Ectodermal cell (in vitro differentiated cells): Measurements from ENCODE around the gene ARHGAP15.

Experiments
- H3K27ac ChIP-seq: 2 replicates; pipeline ENCODE4 v1.7.0; 2013; ENCODE audit warnings: mild to moderate bottlenecking, low read depth, low read length; ENCODE audit not compliant: insufficient read depth, poor library complexity, severe bottlenecking
- H3K27me3 ChIP-seq: 2 replicates; pipeline ENCODE4 v1.7.0; 2013; ENCODE audit warnings: mild to moderate bottlenecking, low read length; ENCODE audit not compliant: insufficient read depth, control insufficient read depth, poor library complexity, severe bottlenecking
- H3K36me3 ChIP-seq: one replicate; pipeline ENCODE4 v1.7.0; 2013; ENCODE audit warnings: low read length; ENCODE audit not compliant: control insufficient read depth, insufficient read depth
- H3K4me1 ChIP-seq: one replicate; pipeline ENCODE4 v1.7.0; 2013; ENCODE audit warnings: low read length; ENCODE audit not compliant: control insufficient read depth, insufficient read depth
- H3K4me3 ChIP-seq: 2 replicates; pipeline ENCODE4 v1.7.0; 2013; ENCODE audit warnings: low read depth, low read length, control low read depth; ENCODE audit not compliant: insufficient read depth
- H3K9me3 ChIP-seq: 2 replicates; pipeline ENCODE4 v1.7.0; 2013; ENCODE audit warnings: mild to moderate bottlenecking, low read length, moderate library complexity; ENCODE audit not compliant: control insufficient read depth
- WGBS, 2 experiments: methylation state at CpG; one replicate each; pipeline ENCODE4 v1.1.7; 2013; ENCODE audit warnings: missing lambda C conversion rate in 2 of 2; 5-methylcytosine and 5-hydroxymethylcytosine counted together

ARHGAP15 gene

DNA sequence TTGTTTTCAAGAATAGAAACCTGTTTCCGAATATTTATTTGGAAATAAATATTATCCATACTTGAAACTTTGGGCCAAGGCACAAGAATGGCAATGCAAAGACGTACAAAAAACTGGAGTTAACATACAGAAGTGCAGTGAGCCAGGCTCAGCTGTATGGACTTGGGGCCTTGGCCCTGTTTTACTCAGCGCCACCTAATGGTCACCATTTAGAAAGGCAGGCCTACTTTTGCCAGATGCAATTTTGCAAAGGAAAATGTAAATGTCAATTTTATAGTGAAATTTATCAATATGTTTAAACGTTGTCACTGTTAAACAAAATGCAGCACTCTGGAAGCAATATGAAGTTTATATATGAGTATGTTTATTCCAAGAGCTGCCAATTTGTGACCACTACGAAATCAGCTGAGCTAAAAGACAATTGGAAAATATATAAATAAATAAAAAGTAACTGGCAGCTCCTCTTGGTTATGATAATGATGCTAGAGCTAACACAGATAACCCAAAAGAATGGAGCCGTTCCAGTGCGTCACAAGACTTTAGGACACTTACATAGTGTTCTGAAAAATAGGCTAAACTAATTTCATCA, 155.0 kb downstream of the ARHGAP15 start:
- no peak overlapping the region for H3K4me3 ChIP-seq
- WGBS, 2 experiments = 34 to 45% methylated on average over 5 to 7 of the region's 7 CpGs
- H3K27me3 ChIP-seq = no peaks in the 10 kb centered on the region
- H3K4me1 ChIP-seq = no peaks in the 10 kb centered on the region
- no peaks in the 10 kb centered on the region for H3K9me3 ChIP-seq
- H3K27ac ChIP-seq = no peak overlapping the region
- no peaks in the 10 kb centered on the region for H3K36me3 ChIP-seq

DNA sequence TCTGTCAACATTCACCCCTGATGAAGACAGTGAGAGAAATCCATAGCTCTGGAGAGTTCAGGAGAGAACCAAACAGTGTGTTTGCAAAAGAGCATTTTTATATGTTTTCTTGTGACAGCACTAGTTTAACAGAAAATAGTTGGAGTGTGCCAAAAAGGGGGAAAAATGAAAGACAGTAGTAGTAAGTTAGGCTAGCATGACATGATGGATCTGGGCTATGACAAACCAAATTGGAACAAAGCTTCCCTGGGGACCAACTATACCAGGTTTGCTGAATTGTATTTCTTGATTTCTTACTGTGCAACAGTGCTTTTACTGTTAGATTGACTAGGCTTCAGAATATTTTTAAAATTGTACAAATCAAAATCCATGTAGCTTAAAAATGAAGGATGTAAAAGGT, 159.8 kb downstream of the ARHGAP15 start:
- Histone ChIP-seq H3K36me3 (no peaks in the 10 kb centered on the region), H3K27ac (no peak overlapping the region), H3K9me3 (no peaks in the 10 kb centered on the region), H3K27me3 (no peaks in the 10 kb centered on the region), H3K4me3 (no peak overlapping the region), H3K4me1 (no peaks in the 10 kb centered on the region)

GRCh38 chr2:143290221-143290620, 161.0 kb downstream of the ARHGAP15 start:
- WGBS, 2 experiments = 87 to 91% methylated on average over 4 to 5 of the region's 5 CpGs
- H3K9me3 ChIP-seq = no peaks in the 10 kb centered on the region

DNA sequence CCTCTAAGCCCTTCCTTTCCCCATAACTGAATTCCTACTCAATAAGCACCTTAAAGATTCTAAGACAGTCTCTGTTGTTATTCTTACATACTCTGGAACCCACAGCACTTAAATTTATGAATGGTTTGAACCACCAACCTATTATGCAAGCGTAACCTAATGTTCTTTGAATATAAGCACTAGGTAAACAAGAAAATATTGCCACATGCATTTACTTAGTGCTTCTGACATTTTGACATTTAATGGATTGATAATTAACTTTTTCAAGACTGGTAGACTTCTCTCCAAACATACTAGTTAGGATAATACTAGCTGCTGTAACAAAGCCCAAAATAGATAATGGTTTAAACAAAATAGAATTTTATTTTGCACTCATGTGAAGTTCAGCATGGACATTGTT, 164.8 kb downstream of the ARHGAP15 start:
- H3K9me3 ChIP-seq = no peaks in the 10 kb centered on the region
- 86% methylated on average over 1 of the region's 1 CpG; no CpG with 5 or more reads in 1 of the 2 experiments for WGBS, 2 experiments
- no peaks in the 10 kb centered on the region for H3K4me1 ChIP-seq
- no peaks in the 10 kb centered on the region for H3K36me3 ChIP-seq
- no peak overlapping the region for H3K27ac ChIP-seq
- no peaks in the 10 kb centered on the region for H3K27me3 ChIP-seq
- H3K4me3 ChIP-seq = no peak overlapping the region

More at GRCh38 chr2:143290221-143290620, 161.0 kb downstream of the ARHGAP15 start:
- Histone ChIP-seq H3K27me3 (no peaks in the 10 kb centered on the region), H3K36me3 (no peaks in the 10 kb centered on the region), H3K27ac (no peak overlapping the region), H3K4me1 (no peaks in the 10 kb centered on the region), H3K4me3 (no peak overlapping the region)

- Histone ChIP-seq H3K27ac (no peak overlapping the region), H3K27me3 (no peaks in the 10 kb centered on the region), H3K4me1 (no peaks in the 10 kb centered on the region), H3K36me3 (no peaks in the 10 kb centered on the region), H3K4me3 (no peak overlapping the region), H3K9me3 (no peaks in the 10 kb centered on the region)
- 65 to 79% methylated on average over 3 of the region's 3 CpGs for WGBS, 2 experiments
Measured at GRCh38 chr2:143296089-143296488, 166.9 kb downstream of the ARHGAP15 start.

- no peaks in the 10 kb centered on the region for H3K9me3 ChIP-seq
- no peaks in the 10 kb centered on the region for H3K36me3 ChIP-seq
- H3K27ac ChIP-seq = no peak overlapping the region
- no peaks in the 10 kb centered on the region for H3K4me1 ChIP-seq
- no peaks in the 10 kb centered on the region for H3K27me3 ChIP-seq
- no peak overlapping the region for H3K4me3 ChIP-seq
Measured at GRCh38 chr2:143297182-143297581, 168.0 kb downstream of the ARHGAP15 start.

DNA sequence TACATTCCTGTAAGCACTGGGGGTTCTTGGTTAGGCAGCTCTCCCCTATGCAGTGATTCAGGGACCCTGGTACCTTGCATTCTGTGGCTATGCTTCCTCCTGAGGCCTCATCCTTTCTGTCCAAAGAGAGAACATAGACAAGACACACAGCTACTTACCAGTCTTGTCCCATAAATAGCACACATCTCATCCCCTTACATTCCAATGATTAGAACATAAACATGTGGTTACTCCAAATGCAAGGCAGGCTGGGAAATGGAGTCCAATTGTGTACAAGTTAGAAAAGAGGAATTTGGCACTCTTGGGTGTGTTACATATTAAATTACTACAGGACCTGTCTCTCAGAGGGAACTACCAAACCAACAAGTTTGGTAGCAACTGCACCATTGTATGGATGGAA, 171.3 kb downstream of the ARHGAP15 start:
- H3K9me3 ChIP-seq = no peaks in the 10 kb centered on the region
- no peak overlapping the region for H3K27ac ChIP-seq
- H3K4me1 ChIP-seq = no peaks in the 10 kb centered on the region
- H3K4me3 ChIP-seq = no peak overlapping the region
- no peaks in the 10 kb centered on the region for H3K36me3 ChIP-seq
- no peaks in the 10 kb centered on the region for H3K27me3 ChIP-seq

GRCh38 chr2:143311426-143311825, 182.2 kb downstream of the ARHGAP15 start:
- Histone ChIP-seq H3K36me3 (no peaks in the 10 kb centered on the region), H3K4me1 (no peaks in the 10 kb centered on the region), H3K27me3 (no peaks in the 10 kb centered on the region), H3K27ac (no peak overlapping the region), H3K9me3 (no peaks in the 10 kb centered on the region), H3K4me3 (no peak overlapping the region)
- WGBS, 2 experiments = 79 to 87% methylated on average over 2 of the region's 2 CpGs

- 94 to 96% methylated on average over 3 to 4 of the region's 4 CpGs for WGBS, 2 experiments
- Histone ChIP-seq H3K27me3 (no peaks in the 10 kb centered on the region), H3K4me3 (no peak overlapping the region), H3K36me3 (no peaks in the 10 kb centered on the region), H3K9me3 (no peaks in the 10 kb centered on the region), H3K27ac (no peak overlapping the region), H3K4me1 (no peaks in the 10 kb centered on the region)
Measured at GRCh38 chr2:143312441-143312840, 183.2 kb downstream of the ARHGAP15 start.

DNA sequence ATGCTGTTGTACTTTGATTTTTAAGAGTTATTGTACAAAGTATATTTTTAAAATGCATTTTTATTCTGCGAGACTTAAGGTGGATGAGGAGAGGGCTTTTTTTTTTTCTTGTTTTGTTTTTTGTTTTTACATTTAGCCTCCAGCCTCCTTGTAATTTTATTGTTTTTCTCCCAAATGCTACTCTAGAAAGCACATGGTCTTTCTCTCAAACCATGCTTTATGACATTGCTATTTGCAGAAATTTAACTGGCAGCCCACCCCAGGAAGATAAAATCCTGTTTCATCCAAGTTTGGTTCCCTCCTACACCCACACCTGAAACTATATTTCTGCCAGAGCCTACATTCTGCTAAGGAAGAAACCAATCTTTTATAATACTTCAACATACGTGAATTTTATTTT, 184.6 kb downstream of the ARHGAP15 start:
- H3K27me3 ChIP-seq = no peaks in the 10 kb centered on the region
- no peak overlapping the region for H3K27ac ChIP-seq
- H3K4me3 ChIP-seq = no peak overlapping the region
- 100% methylated on average over 1 of the region's 2 CpGs; no CpG with 5 or more reads in 1 of the 2 experiments for WGBS, 2 experiments
- H3K9me3 ChIP-seq = no peaks in the 10 kb centered on the region
- no peaks in the 10 kb centered on the region for H3K36me3 ChIP-seq
- no peaks in the 10 kb centered on the region for H3K4me1 ChIP-seq

DNA sequence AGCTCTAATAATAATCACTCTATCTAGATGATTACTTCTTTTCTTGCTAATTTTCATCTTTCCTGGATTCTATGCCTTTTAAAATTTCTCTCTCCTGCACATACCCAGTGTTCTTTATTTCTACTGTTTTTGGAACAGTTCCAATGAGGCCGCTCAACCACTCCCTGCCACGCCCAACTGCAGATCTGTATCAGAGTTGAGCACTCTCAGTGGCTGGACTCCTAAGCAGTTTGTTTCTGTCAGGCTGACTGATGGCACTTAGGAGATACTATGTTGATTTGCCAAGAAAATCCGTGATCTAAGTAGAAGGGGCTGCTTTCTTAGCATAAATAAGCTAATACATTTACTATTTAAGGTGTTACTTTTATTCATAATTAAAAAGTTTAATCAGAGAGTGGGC, 192.8 kb downstream of the ARHGAP15 start:
- Histone ChIP-seq H3K27ac (no peak overlapping the region), H3K27me3 (no peaks in the 10 kb centered on the region), H3K9me3 (no peaks in the 10 kb centered on the region), H3K36me3 (no peaks in the 10 kb centered on the region), H3K4me3 (no peak overlapping the region), H3K4me1 (no peaks in the 10 kb centered on the region)
- WGBS, 2 experiments = 86 to 98% methylated on average over 2 of the region's 3 CpGs
